Measurements from ENCODE around the gene ARHGEF37.
"Not testable (repeated sequence)": the region's sequence is repeated elsewhere in the genome, so short reads cannot be mapped to it uniquely, and the experiment has no call there.

ARHGEF37 gene

GRCh38 chr5:149593370-149593769 is 12.1 kb downstream of the ARHGEF37 start:
- no peak for TF ChIP-seq CTCF (IDR thresholded peaks at IDR 0.05; ENCODE audit: borderline replicate concordance, insufficient read depth, low read depth, low read length)
- H3K4me3 ChIP-seq (ENCODE audit: low read depth, low read length): no peak overlapping the region

GRCh38 chr5:149594206-149594895 is 13.1 kb downstream of the ARHGEF37 start:
- TF ChIP-seq CTCF (IDR thresholded peaks at IDR 0.05; ENCODE audit: borderline replicate concordance, insufficient read depth, low read depth, low read length): no peak
- no peak overlapping the region for H3K4me3 ChIP-seq (ENCODE audit: low read depth, low read length)

GRCh38 chr5:149595105-149595504 is 13.8 kb downstream of the ARHGEF37 start:
- not testable (repeated sequence) for H3K4me3 ChIP-seq (ENCODE audit: low read depth, low read length)

- TF ChIP-seq CTCF (IDR thresholded peaks at IDR 0.05; ENCODE audit: borderline replicate concordance, insufficient read depth, low read depth, low read length): no peak
- H3K4me3 ChIP-seq (ENCODE audit: low read depth, low read length): no peak overlapping the region
Measured at GRCh38 chr5:149596712-149597111, 15.4 kb downstream of the ARHGEF37 start.

GRCh38 chr5:149597618-149598017 is 16.3 kb downstream of the ARHGEF37 start:
- no peak overlapping the region for H3K4me3 ChIP-seq (ENCODE audit: low read depth, low read length)
- TF ChIP-seq CTCF (IDR thresholded peaks at IDR 0.05; ENCODE audit: borderline replicate concordance, insufficient read depth, low read depth, low read length): no peak

- H3K4me3 ChIP-seq (ENCODE audit: low read depth, low read length): not testable (repeated sequence)
Measured at GRCh38 chr5:149598234-149598633, 16.9 kb downstream of the ARHGEF37 start.

- H3K4me3 ChIP-seq (ENCODE audit: low read depth, low read length): no peak overlapping the region
- 0 out of 2 replicates have a peak, but pooled peaks have one; percentile 11 for TF ChIP-seq CTCF (IDR thresholded peaks at IDR 0.05; ENCODE audit: borderline replicate concordance, insufficient read depth, low read depth, low read length)
Measured at GRCh38 chr5:149598966-149599365, 17.7 kb downstream of the ARHGEF37 start.

- no peak overlapping the region for H3K4me3 ChIP-seq (ENCODE audit: low read depth, low read length)
- TF ChIP-seq CTCF (IDR thresholded peaks at IDR 0.05; ENCODE audit: borderline replicate concordance, insufficient read depth, low read depth, low read length): no peak
Measured at GRCh38 chr5:149599375-149599774, 18.1 kb downstream of the ARHGEF37 start.
